GM15510 (cell line): ENCODE results near the gene HDAC9.

Experiments used
- POLR2A ChIP-seq: IDR thresholded peaks from 3 replicates; pipeline ENCODE4 v1.6.1; 2011; ENCODE audit warnings: borderline replicate concordance; ENCODE audit not compliant: insufficient read length; ENCODE audit errors: extremely low read depth

Gene HDAC9

DNA sequence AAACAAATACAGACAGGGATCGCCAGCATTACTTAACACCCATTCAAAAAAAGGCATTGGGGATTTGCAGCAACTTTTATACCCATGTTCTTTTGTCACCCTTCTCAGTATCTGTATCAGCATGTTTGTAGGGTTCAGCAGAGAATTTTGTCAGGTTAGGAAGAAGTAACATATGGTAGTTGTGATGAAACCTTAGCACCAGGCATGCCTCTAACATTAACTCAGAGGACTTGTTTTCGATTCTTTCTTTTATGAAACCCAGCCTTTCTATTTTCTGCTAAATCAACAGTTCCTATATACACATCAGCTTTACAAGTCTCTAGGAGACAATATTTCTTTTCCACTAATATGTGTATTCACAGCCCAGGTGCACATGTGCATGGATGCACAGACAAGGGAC lies 22.4 kb upstream of the HDAC9 start:
- TF ChIP-seq POLR2A = no peak

GRCh38 chr7:18474944-18475343 lies 20.6 kb upstream of the HDAC9 start:
- TF ChIP-seq POLR2A = no peak

- TF ChIP-seq POLR2A = no peak
Measured at GRCh38 chr7:18475488-18475887, 20.1 kb upstream of the HDAC9 start.

DNA sequence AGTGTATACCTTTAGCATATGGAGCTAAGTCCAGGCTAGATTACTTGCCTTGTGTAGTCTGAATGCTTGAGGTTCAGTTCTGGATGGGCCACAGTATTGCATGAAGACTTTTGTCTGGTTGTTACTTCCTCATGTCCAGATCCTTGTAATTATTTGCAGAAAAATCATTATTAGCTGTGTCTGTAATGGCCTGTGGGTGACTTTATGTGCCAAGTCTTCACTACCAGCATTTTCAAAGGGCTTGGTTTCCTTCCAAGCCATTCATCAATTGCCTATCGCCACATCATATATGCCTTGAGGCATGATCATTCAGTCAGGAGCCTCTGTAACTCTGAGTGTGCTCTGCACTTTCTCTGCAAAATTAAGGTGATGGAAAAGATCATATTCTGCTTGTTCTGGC lies 13.8 kb upstream of the HDAC9 start:
- no peak for TF ChIP-seq POLR2A

GRCh38 chr7:18488049-18488448 lies 7.5 kb upstream of the HDAC9 start:
- no peak for TF ChIP-seq POLR2A

DNA sequence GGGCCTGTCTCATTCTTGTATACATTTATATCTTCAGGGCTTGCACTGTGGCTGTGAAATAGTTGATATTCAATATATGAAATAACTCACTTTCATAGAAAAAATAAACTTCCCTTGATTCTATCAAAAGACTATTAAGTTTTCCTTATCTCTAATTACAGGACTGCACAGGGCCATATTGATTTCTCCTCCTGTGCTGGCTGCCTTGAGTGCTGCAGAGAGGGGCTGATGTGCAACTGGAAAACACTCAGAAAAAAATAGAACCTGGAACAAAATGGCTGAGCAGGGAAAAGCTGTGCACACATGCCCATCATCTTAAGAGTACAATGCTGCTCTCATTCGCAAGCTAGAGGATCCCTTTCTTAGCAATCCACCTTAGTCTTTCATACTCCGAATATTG lies 5.9 kb upstream of the HDAC9 start:
- TF ChIP-seq POLR2A = no peak

- TF ChIP-seq POLR2A = no peak
Measured at GRCh38 chr7:18491871-18492270, 3.7 kb upstream of the HDAC9 start.

DNA sequence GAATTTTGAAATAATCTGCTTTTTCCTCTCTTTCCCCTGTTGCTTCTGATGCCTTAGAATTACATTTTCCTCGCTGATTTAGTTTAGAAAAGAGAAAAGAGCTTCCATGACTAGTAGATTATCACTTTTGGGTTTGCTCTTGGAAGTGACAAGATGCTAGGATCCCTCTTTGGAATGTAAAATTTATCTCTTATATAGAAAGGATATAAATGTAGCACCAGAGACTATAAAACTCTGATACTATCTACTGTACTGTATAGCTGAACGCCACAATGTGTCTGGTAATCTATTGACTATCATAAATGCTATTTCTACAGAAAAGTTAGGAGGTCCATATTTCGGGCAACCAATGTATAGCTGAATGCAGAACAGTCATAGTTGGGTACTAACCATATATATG lies 1.1 kb upstream of the HDAC9 start:
- TF ChIP-seq POLR2A = no peak

DNA sequence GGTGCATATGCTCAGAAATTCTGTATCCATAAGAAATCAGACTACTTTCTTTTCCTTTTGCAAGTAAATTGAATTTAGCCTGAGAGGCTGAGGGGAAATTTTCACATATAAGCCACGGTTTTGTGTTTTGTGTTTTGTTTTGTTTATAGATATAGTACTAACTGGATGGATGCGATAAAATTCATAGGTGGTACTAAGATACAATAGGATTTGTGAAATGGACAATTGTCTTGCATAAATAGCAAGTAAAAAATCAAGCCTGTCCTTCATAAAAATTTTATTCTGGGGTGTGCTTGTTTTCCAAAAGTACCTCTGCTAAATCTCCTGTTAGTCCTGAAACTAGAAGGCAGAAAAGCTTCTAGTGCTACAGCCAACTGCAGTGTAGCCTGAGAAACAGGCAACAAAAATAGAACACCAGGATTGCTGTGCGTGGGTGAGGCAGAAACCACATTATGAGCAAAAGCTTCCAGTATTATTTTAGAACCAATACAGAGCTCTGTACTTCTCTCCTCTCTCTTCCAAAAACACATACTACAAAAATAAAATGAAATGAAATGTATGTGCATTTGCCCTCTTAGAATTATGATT lies 634 bp upstream of the HDAC9 start:
- no peak for TF ChIP-seq POLR2A

DNA sequence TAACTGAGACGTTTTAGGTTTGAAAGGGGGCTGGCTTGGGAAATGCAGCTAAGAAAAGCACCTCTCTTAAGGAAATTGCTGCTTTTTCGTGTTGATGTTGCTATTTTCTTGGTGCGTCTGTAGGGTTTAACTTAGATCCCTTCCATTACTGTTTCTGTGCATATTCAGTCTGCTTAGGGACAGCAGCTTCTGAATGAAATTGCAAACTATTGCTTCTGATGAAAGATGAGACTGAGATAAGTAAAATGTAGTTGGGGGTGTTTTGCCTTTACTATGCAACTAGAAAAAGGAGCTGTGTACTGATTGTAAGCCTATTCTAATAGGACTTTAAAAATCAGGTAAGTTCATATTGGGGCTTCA lies 772 bp downstream of the HDAC9 start:
- no peak for TF ChIP-seq POLR2A

DNA sequence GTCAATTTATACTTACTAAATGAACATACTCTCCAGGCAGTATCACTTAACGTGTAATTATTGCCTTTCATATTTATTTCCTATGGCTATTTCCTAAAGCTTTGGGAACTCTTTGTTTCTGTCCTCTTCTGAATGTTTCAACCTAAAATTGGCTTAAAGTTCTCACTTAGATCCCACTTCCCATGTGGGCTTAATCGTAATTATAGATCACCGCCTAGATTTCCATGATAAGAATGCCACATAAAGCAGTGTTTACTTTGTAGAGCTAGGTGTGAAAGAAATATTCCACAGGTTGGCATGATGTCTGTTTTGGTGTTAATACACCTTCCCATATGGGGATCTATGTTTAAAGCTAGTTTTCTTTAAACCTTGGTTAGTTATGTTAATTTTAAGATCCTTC lies 1.5 kb downstream of the HDAC9 start:
- no peak for TF ChIP-seq POLR2A

GRCh38 chr7:18497800-18498199 lies 2.3 kb downstream of the HDAC9 start:
- TF ChIP-seq POLR2A = no peak

DNA sequence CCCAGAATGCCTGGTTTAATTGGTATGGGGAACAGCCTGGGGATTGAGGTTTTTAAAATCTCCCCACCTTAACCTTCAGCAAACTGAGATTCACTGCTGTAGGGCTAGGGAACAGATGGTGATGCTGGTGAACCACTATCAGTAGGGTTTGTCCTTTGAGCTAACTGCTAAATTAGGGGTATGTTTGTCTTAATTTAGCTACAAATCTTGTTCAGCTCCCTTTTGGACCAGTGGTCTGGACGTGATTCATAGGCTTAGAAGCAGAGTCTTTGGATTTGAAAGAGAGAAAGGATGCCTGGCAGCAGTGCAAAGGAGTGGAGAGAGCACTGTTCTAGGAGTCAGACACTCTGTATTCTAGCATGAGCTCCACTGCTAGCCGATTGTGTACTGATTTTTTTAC lies 2.8 kb downstream of the HDAC9 start:
- TF ChIP-seq POLR2A = no peak

GRCh38 chr7:18499407-18500177 lies 4.0 kb downstream of the HDAC9 start:
- TF ChIP-seq POLR2A = no peak

DNA sequence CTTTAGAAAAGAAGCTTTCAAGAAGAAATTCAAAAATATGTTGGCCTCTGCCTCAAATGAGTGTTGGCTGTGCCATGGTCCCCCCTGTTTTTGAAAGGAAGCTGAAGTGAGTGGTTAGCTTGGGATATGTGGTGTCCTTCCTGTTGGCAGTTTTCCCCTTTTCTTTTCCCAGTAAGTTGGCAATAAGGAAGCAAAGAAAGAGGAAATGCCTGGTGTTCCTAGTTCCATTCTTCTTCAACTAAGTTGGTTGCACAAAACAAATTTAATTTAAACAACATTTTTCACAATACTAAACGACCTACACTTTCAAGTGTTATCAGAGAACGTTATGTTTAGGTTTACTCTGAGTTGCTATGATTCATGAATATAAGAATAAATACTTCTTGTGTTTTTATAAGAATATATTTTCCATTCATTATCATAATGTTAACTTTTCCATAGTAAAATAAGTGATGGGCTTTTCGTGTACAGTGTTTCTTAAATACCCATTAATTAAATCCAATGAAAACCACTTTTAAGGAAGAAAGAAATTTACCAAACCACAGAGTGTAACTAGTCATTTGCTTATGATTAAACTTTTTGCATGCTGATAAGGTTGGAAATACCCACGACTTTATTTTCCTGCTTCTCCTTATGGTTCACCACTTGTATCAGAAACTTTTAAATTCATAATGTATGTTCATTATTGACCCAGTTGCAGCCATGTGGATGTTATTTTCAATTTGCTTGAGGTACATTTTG lies 7.7 kb downstream of the HDAC9 start:
- TF ChIP-seq POLR2A = no peak

DNA sequence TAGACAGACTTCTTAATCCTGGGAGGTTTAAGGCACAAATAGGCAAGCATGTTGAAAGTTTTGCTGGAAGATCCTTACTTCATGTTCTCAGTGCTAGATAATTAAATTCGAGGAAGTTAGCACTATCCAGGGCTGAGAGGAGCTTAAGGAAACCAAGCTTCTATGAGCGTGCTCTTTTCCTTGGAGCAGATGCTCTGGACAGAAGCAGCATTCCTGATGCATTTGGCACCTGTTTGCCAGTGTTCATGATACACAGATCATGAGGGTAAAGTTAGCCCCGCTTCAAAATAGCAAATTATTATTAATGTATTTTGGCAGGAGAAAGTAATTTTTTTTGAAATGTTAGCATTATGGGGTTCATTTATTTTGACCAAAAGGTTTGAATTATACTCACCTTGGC lies 9.4 kb downstream of the HDAC9 start:
- no peak for TF ChIP-seq POLR2A

- TF ChIP-seq POLR2A = no peak
Measured at GRCh38 chr7:18505870-18506460, 10.4 kb downstream of the HDAC9 start.
